Putamen (tissue), 1 donor: ENCODE results near the gene SLC30A7.
"Not testable (repeated sequence)": the region's sequence is repeated elsewhere in the genome, so short reads cannot be mapped to it uniquely, and the experiment has no call there.

Experiments used
- DNase-seq: peaks from one replicate; pipeline ENCODE4 v3.0.0-alpha.2; 2016; ENCODE audit warnings: low spot score

The SLC30A7 gene

DNA sequence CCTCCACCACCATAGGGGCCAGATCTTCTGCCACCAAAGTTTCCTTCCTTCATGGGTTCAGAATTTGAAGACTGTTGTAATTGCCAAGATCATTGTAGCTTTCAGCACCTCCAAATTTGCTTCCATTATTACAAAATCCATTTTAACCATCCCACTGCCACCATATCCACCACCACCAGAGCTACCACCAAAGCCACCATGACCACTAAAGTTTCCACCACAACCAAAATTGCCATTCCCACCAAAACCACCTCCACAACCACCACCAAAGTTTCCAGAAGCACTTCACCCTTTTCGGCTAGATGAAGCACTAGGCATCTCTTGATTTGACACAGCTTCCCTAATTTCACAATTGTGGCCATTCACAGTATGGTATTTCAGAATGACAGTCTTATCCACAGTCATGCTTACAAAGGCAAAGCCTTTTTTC, 45.2 kb downstream of the SLC30A7 start:
- no peak for DNase-seq

GRCh38 chr1:100941580-100942216, 45.8 kb downstream of the SLC30A7 start:
- DNase-seq = no peak

DNA sequence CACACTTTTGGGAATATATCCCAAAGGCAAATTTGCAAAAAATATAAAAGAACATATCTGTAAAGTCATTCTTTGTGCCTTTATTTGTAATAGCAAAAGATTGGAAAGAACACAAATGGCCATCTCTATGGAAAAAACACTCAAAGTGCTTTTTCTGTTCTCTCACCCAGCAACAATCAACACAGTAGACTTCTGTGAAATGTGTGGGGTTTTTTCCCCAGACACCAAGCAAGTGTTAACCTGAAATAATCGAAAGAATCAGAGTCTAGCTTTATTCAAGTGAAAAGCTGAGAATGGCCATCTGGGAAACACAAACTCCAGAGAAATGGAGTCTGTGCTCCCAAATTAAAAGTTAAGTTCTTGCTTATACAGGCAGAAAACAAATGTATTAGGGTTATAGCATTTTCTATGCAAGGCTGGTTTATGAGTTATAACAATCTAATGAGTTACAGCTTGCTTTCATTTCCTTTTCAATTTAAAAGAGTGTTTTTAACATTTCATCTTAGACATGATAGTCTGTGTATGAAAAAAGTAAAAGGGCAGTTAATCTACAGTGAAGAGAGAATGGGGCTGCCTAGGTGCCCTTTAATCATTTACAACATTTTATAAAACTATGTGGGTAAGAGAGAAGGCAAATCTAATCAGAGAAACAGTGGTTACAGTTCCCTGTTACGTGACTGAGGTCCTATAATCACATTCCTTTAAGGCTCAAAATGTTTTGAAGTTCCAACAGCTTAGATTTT, 46.6 kb downstream of the SLC30A7 start:
- no peak for DNase-seq

- DNase-seq = no peak
Measured at GRCh38 chr1:100943533-100943932, 47.6 kb downstream of the SLC30A7 start.

GRCh38 chr1:100946064-100946463, 50.2 kb downstream of the SLC30A7 start:
- not testable (repeated sequence) for DNase-seq

DNA sequence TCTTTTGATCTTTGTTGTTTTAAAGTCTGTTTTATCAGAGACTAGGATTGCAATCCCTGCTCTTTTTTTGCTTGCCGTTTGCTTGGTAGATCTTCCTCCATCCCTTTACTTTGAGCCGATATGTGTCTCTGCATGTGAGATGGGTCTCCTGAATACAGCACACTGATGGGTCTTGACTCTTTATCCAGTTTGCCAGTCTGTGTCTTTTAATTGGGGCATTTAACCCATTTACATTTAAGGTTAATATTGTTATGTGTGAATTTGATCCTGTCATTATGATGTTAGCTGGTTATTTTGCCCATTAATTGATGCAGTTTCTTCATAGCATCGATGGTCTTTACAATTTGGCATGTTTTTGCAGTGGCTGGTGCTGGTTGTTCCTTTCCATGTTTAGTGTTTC, 51.9 kb downstream of the SLC30A7 start:
- not testable (repeated sequence) for DNase-seq

DNA sequence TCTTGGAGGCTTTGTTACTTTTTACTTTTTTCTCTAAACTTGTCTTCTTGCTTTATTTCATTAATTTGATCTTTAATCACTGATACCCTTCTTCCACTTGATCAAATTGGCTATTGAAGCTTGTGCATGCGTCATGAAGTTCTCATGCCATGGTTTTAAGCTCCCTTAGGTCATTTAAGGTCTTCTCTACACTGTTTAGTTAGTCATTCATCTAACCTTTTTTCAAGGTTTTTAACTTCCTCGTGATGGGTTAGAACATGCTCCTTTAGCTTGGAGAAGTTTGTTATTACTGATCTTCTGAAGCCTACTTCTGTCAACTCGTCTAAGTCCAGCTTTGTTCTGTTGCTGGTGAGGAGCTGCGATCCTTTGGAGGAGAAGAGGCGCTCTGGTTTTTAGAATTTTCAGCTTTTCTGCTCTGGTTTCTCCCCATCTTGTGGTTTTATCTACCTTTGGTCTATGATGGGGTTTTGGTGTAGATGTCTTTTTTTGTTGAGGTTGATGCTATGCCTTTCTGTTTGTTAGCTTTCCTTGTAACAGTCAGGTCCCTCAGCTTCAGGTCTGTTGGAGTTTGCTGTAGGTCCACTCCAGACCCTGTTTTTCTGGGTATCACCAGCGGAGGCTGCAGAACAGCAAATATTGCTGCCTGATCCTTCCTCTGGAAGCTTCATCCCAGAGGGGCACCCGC, 53.0 kb downstream of the SLC30A7 start:
- not testable (repeated sequence) for DNase-seq

DNA sequence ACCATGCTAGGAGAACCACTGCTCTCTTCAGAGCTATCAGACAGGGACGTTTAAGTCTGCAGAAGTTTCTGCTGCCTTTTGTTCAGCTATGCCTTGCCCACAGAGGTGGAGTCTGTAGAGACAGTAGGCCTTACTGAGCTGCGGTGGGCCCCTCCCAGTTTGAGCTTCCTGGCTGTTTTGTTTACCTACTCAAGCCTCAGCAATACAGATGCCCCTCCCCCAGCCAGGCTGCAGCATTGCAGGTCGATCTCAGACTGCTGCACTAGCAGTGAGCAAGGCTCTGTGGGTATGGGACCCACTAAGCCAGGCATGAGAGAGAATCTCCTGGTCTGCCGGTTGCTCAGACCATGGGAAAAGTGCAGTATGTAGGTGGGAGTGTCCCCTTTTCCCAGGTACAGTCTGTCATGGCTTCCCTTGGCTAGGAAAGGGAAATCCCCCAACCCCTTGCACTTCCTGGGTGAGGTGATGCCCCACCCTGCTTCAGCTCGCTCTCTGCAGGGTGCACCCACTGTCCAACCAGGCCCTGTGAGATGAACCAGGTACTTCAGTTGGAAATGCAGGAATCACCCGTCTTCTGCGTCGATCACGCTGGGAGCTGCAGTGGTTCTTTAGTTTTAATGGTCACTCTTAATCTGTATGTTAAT, 53.7 kb downstream of the SLC30A7 start:
- not testable (repeated sequence) for DNase-seq

DNA sequence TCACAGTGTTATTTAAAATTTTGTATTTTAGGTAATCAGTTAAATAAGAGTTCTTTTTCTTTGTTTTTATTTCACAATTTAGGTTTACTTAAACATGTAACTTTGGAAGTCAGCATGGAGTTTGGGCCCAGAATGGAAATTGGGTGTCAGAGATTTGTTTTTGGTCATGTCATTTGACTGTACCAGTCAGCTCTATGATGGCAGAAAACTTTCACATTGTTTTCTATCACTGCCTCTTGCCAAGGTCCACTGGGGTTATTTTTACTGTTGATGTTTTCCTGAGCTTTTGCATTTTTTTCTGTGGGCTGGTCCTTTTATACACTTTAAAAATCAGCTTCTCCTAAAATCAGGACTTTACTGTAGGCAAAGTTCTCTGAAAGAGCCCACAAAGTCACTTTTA, 54.4 kb downstream of the SLC30A7 start:
- no peak for DNase-seq

DNA sequence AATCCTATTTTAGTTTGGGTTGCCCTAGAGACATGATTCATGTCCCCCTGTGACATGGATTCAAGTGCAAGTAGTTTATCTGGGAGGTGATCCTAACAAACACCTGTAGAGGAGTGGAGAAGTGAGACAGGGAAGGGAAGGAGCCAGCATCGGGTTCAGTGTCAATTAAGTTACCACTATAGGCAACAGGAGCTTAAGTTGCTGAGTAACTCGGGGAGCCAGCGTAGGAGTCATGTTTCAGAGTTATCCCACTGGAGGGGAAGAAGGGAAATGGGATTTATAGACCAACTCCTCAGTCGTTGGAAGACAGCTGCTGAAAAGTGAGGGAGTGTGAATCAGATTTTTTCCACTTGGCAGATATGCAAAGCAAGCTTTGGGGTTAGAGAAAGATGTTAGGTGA, 54.9 kb downstream of the SLC30A7 start:
- DNase-seq = no peak

GRCh38 chr1:100952104-100952745, 56.3 kb downstream of the SLC30A7 start:
- DNase-seq = no peak

DNA sequence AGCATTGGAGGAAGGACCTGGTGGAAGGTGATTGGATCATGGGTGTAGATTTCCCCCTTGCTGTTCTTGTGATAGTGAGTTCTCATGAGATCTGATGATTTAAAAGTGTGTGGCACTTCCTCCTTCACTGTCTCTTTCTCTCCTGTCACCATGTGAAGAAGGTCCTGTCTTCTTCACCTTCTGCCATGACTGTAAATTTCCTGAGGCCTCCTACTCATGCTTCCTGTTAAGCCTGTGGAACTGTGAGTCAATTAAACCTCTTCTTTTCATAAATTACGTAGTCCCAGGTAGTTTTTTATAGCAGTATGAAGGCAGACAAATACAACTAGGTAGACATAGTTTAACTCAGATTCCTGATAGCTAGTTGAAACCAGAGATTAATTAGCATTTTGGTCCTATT, 57.1 kb downstream of the SLC30A7 start:
- not testable (repeated sequence) for DNase-seq

- no peak for DNase-seq
Measured at GRCh38 chr1:100953960-100954730, 58.3 kb downstream of the SLC30A7 start.

DNA sequence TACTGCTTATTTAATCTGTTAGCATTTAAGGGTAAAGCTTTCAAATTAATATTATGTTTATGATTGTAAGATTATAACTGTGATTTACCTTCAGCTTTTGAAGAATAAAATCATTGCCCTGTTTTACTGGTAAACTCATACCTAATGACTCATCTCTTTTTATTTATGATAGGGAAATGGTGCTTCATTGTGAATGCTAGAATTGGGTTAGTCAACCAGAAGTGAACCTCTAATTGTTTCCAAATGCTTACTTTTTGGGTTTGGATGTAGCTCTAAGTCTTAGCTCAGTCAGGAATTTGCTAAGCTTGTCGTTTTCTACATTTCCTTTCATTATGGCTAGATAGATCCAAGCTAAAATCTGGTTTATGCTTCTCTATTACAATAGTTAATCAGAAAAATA, 59.4 kb downstream of the SLC30A7 start:
- DNase-seq = no peak

- DNase-seq = no peak
Measured at GRCh38 chr1:100959502-100960060, 63.7 kb downstream of the SLC30A7 start.

GRCh38 chr1:100960098-100960497, 64.2 kb downstream of the SLC30A7 start:
- no peak for DNase-seq

DNA sequence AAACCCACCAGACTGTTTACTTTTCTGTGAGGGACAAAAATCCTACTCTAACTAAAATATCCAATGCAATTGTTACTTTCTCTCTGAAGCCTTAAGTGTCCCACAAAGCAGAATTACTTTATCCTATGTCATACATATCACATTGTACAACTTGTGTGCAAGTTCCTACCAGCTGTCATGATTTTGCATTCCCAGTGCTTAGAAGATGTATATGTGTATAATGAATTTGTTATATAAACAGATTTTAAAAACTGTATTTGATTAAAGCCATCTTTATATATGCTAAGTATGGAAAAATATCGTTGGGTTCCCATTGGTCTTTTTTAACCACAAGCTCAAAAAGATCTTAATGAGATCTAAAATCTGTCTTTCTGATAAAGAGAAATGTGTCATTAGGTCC, 72.7 kb downstream of the SLC30A7 start:
- DNase-seq = no peak

DNA sequence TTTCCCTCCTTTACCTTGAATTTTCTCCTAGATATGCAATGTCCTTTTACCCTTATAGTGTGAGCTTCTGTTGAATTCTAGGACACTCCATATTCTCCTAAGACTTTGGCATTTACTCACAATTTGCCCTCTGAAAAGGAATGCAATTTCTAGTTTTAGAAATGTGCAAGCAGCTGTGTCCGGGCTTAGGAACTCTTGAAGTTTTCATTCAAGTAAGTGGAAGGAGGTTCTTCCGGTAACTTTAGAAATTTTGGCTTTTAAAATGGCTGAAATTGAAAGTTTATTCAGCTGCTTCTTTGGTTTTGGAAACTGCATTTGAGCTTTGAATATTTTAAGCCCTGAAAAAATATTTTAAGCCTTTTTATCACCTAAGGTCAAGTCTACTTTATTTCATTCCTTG, 73.4 kb downstream of the SLC30A7 start:
- no peak for DNase-seq

DNA sequence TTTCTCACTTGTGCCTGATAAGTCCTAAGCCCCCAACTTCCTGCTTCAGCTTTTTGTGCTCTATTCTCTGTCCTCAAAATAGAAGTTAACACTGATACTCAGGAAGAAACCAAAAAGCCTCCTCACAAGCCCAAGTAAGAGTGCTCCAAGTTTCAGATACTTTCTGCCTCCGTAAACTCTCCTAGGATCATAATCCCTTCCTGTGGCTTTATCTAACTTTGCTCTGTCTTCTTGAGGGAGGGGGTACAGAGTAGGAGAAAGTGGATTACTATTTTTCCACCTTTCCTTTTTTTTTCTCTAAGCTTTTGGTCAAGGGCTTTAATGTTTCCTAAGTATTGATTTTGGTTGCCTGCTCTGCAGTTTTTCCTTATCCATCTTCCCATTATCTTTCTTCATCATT, 75.1 kb downstream of the SLC30A7 start:
- DNase-seq = no peak

DNA sequence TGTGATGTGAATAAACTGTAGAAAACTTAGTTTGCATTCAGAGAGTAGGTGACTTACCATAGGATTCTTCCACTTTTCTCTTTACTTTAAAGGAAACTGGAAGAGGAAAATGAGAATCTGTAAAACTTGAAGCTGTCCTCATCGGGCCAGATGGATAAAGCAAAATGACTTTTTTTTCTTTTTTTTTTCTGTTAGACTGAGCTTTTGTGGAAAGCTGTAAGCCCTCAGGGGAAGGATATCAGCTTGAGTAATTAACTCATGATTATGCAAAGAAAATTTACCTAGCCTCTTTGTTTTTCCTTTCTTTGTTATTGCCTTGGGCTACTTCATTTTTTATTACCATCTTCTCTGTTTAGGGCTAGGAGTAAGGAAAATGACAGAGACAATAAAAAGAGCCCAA, 76.3 kb downstream of the SLC30A7 start:
- DNase-seq = no peak

DNA sequence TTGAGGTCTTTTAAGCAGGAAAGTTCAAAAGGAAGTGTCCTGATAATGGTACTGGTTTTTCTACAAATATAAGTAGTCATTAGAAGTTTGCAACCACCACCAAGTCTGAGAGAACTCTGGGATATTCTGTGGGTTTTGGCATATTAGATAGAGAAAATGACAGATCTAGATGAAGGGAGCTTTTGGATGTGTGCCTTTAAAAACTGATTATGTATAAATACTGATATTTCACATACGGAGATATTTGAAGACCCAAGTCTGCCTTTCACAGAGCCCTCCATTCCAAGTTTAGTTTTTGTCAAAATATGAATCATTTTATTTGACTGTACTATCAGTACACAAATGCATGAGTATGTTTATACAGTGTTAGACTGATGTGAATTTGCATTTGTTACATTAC, 81.0 kb downstream of the SLC30A7 start:
- DNase-seq = no peak
